Adipose tissue (tissue), 3 donors: Measurements from ENCODE around the gene PGP. TPM values are rescaled to one million over a fixed set of nuclear protein-coding genes. Genes with fewer than 3 reads are reported as not detected.
"Not testable (repeated sequence)": the region's sequence is repeated elsewhere in the genome, so short reads cannot be mapped to it uniquely, and the experiment has no call there.

ENCODE experiments used
- H3K27ac ChIP-seq: one replicate; pipeline ENCODE4 v1.5.1; 2013; ENCODE audit warnings: low read depth, low read length
- WGBS, 3 donors: extraction: QIAGEN DNeasy Blood & Tissue Kit; methylation state at CpG; one replicate each; pipeline ENCODE4 v1.1.7; 2013; 5-methylcytosine and 5-hydroxymethylcytosine counted together
- polyA plus RNA-seq, 3 donors: library from polyadenylated mRNA; stranded (reverse); fragments of 200-250 nt; gene quantifications; one replicate each; pipeline ENCODE4 v1.2.3, GENCODE V29; 2013
- donor health status: healthy with polysubstance abuse.
- donor health status: Bipolar disorder and iron deficiency.
- donor health status: healthy.

The PGP gene, protein sequence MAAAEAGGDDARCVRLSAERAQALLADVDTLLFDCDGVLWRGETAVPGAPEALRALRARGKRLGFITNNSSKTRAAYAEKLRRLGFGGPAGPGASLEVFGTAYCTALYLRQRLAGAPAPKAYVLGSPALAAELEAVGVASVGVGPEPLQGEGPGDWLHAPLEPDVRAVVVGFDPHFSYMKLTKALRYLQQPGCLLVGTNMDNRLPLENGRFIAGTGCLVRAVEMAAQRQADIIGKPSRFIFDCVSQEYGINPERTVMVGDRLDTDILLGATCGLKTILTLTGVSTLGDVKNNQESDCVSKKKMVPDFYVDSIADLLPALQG
- polyA plus RNA-seq, result 10 to 100 TPM in 2 of 3 donors, 1 to 10 TPM in 1; 3.8 to 12.6 (median 10.7) TPM

- H3K27ac ChIP-seq, result peak within 1 kb of the TSS; percentile 13
- 0 to 1% (median 0%) methylated on average over 18 to 47 of the region's 48 CpGs for WGBS, 3 donors
These were observed at the start of gene PGP for GRCh38 chr16:2214719-2214968. Gene PGP (minus strand): TSS chr16:2214840. CDS start chr16:2214777, 63 bp downstream.

DNA sequence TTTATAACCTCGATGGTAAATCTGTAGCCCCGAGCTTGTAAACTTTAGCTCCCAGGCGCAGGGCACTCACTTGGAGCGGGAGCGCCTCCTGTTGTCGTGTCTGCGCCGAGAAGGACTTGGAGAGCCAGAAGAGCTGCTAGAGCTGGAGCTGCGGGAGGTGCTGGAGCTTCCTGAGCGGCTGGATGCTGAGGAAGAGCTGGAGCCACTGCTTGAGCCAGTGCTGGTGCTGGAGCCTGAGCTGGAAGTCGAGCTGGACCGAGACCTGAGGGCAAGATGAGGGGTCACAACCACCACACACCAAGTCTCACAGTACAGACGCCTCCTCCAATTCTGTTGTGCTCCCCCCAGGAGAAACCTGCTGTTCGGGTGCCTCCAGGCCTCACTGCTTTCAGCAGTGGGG, 48.4 kb upstream of the PGP start:
- WGBS, 3 donors, result 79 to 87% (median 82%) methylated on average over 14 of the region's 14 CpGs
- H3K27ac ChIP-seq, result not testable (repeated sequence)

DNA sequence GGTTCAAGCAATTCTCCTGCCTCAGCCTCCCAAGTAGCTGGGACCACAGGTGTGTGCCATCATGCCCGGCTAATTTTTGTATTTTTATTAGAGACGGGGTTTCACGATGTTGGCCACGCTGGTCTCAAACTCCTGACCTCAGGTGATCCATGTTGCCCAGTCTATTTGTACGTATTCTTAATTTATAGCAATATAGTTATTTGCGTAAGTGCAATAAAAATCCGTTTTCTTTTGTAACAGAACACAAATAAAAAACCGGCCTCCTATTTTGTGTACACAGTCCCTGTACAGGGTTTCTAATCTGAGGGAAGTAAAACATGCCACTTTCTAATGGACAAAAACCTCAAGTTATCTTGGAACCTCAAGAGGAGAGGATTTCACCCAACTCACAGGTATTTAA, 45.6 kb upstream of the PGP start:
- 95 to 96% (median 96%) methylated on average over 8 of the region's 8 CpGs for WGBS, 3 donors
- no peak overlapping the region for H3K27ac ChIP-seq

DNA sequence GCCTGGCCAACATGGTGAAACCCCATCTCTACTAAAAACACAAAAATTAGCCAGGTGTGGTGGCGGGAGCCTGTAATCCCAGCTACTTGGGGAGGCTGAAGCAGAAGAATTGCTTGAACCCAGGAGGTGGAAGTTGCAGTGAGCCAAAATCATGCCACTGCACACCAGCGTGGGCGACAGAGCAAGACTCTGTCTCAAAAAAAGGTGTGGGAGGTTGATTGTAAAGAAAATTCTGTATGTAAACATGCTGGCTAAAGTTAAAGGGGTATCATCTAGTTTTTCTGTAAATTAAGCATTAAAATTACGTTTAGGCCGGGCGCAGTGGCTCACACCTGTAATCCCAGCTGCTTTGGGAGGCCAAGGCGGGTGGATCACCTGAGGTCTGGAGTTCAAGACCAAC, 43.9 kb upstream of the PGP start:
- not testable (repeated sequence) for H3K27ac ChIP-seq
- 94 to 98% (median 97%) methylated on average over 7 of the region's 7 CpGs for WGBS, 3 donors

- 95 to 96% (median 95%) methylated on average over 6 of the region's 6 CpGs for WGBS, 3 donors
- H3K27ac ChIP-seq, result no peak overlapping the region
These were observed 43.1 kb upstream of the PGP start for GRCh38 chr16:2257726-2258125.

GRCh38 chr16:2256531-2257140, 42.0 kb upstream of the PGP start:
- 83 to 88% (median 87%) methylated on average over 12 of the region's 12 CpGs for whole genome bisulfite sequencing, 3 donors
- H3K27ac ChIP-seq, result no peak overlapping the region

DNA sequence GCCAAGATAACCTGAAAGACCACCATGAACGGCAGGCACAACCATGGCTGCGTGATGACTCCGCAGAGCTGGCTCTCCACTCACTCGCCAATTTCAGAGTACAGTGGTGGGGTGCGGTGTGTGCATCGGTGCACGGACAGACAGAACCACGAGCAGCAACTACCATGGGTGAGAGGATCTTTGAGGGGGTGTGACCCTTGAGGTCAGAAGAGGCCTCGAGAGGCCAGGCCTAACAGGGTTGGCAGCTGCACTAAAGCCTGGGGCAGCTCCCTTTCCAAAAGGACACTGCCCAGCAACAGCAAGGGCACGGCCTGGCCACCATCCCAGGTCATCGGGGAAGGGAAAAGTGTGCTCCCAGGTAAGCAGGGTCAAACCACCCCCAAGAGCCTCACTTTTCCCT, 38.7 kb upstream of the PGP start:
- 90% methylated on average over 11 of the region's 11 CpGs for WGBS, 3 donors
- no peak overlapping the region for H3K27ac ChIP-seq

- WGBS, 3 donors, result 92 to 97% (median 94%) methylated on average over 7 of the region's 7 CpGs
- H3K27ac ChIP-seq, result no peak overlapping the region
These were observed 38.1 kb upstream of the PGP start for GRCh38 chr16:2252806-2253148.

GRCh38 chr16:2251296-2252111, 36.9 kb upstream of the PGP start, which contains the start of gene ECI1:
Gene ECI1 (minus strand): TSS chr16:2251587. CDS start chr16:2251566, 21 bp downstream.
- 2 to 3% (median 2%) methylated on average over 68 to 88 of the region's 88 CpGs for WGBS, 3 donors
- no peak within 1 kb of the TSS for H3K27ac ChIP-seq

DNA sequence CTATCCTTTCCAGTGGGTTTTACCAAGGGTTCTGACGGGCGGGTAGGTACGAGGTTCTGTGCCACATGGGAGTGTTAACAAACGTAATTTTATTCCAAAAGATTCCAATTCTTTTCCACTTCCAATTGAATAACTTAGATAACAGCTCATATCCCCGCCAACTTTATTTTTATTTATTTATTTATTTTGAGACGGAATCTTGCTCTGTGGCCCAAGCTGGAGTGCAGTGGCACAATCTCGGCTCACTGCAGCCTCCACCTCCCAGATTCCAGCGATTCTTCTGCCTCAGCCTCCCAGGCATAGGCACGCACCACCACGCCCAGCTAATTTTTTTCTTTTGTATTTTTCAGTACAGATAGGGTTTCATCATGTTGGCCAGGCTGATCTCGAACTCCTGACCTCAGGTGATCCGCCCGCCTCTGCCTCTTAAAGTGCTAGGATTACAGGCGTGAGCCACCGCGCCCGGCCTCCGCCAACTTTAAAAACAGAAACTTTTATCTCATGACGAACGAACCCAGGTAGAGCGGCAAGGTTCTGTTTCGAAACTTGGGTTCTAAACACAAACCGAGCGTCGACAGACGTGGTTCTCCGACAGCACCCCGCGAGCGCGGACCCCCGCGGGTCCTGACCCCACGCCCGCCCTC, 36.1 kb upstream of the PGP start:
- H3K27ac ChIP-seq, result no peak overlapping the region
- 3 to 7% (median 7%) methylated on average over 35 of the region's 35 CpGs for WGBS, 3 donors

GRCh38 chr16:2246301-2246885, 31.8 kb upstream of the PGP start:
- 81 to 92% (median 89%) methylated on average over 18 of the region's 18 CpGs for WGBS, 3 donors
- no peak overlapping the region for H3K27ac ChIP-seq

- 94 to 95% (median 95%) methylated on average over 30 of the region's 30 CpGs for WGBS, 3 donors
- H3K27ac ChIP-seq, result no peak overlapping the region
These were observed 30.5 kb upstream of the PGP start for GRCh38 chr16:2244926-2245795.

GRCh38 chr16:2244301-2244700, 29.7 kb upstream of the PGP start:
- 83 to 87% (median 85%) methylated on average over 17 of the region's 17 CpGs for WGBS, 3 donors
- H3K27ac ChIP-seq, result no peak overlapping the region

GRCh38 chr16:2243781-2244180, 29.1 kb upstream of the PGP start:
- 92 to 96% (median 94%) methylated on average over 11 of the region's 11 CpGs for WGBS, 3 donors
- H3K27ac ChIP-seq, result no peak overlapping the region

GRCh38 chr16:2243031-2243528, 28.4 kb upstream of the PGP start:
- H3K27ac ChIP-seq, result no peak overlapping the region
- 94 to 98% (median 96%) methylated on average over 19 of the region's 19 CpGs for WGBS, 3 donors

DNA sequence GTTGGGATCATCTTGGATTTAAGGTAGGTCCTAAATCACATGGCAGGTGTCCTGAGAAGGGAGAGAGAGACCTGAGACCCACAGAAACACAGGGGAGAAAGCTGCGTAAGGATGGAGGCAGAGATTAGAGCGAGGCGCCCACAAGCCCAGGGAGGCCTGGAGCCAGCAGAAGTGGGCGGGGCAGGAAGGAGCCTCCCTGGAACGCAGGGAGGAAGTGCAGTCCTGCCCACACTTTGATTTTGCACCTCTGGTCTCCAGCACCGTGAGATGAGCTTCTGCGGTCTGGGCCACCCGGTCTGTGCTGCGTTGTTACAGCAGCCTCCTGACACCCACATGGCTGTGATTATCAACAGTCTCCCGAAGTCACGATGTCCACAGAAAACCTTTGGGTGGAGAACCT, 28.0 kb upstream of the PGP start:
- 71 to 93% (median 77%) methylated on average over 10 to 11 of the region's 11 CpGs for WGBS, 3 donors
- H3K27ac ChIP-seq, result no peak overlapping the region

GRCh38 chr16:2240331-2240730, 25.7 kb upstream of the PGP start:
- H3K27ac ChIP-seq, result not testable (repeated sequence)
- 74 to 88% (median 77%) methylated on average over 9 of the region's 9 CpGs for WGBS, 3 donors
